Measurements from ENCODE around the gene AK9. TPM values are rescaled to one million over a fixed set of nuclear protein-coding genes. Genes with fewer than 3 reads are reported as not detected.

Gene AK9
- total and polyA plus RNA-seq, 7 donors: 2.8 to 23.3 (median 14.3) TPM

DNA sequence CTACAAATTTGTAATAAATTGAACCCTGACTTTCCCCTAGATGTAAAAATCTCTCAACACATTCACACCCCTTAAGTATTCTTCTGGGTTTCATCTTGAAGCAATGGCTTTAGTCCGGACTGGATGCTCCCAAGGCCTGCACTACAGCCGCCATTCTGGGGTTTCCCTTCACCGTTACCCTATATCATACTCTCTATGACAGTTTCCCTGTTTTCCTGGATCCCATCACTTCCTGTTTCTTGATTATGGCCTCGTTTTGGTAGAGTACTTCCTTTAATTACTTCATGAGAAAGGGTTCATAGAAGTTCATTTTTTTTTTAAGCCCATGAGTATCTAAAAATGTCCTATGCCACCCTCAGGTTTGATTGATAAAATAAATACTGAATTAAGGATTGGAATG is 11.8 kb upstream of the AK9 start:
- Histone ChIP-seq H3K27me3 (no peaks in the 10 kb centered on the region), H3K27ac (no peak overlapping the region), H3K4me1 (peaks cover 0 to 4% (median 2%) of the 10 kb centered on the region in 4 donors), H3K36me3 (no peaks in the 10 kb centered on the region), H3K9me3 (no peaks in the 10 kb centered on the region), H3K4me3 (no peak overlapping the region)
- intact Hi-C loops (cut with DNase I): loop anchor here (10.0 kb wide), 1 partner anchor 692 kb away; no protein-coding TSS in a partner anchor
- TF ChIP-seq POLR2AphosphoS5 (IDR thresholded peaks at IDR 0.05) (no peak), POLR2A (IDR thresholded peaks at IDR 0.05) (no peak), EP300 (IDR thresholded peaks at IDR 0.05) (no peak)
- TF ChIP-seq, protein P1, sequence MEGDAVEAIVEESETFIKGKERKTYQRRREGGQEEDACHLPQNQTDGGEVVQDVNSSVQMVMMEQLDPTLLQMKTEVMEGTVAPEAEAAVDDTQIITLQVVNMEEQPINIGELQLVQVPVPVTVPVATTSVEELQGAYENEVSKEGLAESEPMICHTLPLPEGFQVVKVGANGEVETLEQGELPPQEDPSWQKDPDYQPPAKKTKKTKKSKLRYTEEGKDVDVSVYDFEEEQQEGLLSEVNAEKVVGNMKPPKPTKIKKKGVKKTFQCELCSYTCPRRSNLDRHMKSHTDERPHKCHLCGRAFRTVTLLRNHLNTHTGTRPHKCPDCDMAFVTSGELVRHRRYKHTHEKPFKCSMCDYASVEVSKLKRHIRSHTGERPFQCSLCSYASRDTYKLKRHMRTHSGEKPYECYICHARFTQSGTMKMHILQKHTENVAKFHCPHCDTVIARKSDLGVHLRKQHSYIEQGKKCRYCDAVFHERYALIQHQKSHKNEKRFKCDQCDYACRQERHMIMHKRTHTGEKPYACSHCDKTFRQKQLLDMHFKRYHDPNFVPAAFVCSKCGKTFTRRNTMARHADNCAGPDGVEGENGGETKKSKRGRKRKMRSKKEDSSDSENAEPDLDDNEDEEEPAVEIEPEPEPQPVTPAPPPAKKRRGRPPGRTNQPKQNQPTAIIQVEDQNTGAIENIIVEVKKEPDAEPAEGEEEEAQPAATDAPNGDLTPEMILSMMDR (IDR thresholded peaks at IDR 0.05): no peak
- WGBS, 2 donors: 57 to 62% methylated on average over 4 of the region's 4 CpGs
- DNase-seq: no peak

DNA sequence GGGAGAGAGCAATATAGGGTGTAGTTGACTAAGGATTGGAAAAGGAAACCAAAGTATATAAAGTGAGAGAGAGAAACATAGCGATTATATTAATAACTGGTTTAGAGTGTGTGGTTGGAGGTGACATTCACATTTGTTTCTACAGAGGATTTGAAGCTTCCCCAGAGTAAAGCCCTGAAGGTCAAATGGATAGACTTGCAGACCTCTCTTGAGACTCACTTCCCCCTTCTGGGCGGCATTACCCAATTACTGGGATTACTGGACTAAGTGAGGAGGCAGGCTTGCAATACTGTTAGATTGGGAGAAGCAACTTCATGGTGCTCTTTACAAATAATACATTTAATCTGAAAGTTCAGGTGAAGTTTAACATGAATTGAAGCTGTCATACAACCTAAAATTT is 10.8 kb upstream of the AK9 start:
- DNase-seq: no peak
- no peaks in the 10 kb centered on the region for H3K9me3 ChIP-seq
- intact Hi-C loops (cut with DNase I): loop anchor here (10.0 kb wide), 1 partner anchor 693 kb away; no protein-coding TSS in a partner anchor
- H3K27ac ChIP-seq: no peak overlapping the region
- peaks cover 0 to 4% (median 2%) of the 10 kb centered on the region in 4 donors for H3K4me1 ChIP-seq
- no peaks in the 10 kb centered on the region for H3K27me3 ChIP-seq
- no peaks in the 10 kb centered on the region for H3K36me3 ChIP-seq
- TF ChIP-seq POLR2AphosphoS5 (IDR thresholded peaks at IDR 0.05): no peak
- no peak for TF ChIP-seq EP300 (IDR thresholded peaks at IDR 0.05)
- no peak for TF ChIP-seq POLR2A (IDR thresholded peaks at IDR 0.05)
- TF ChIP-seq, protein P1 (IDR thresholded peaks at IDR 0.05): no peak
- no peak overlapping the region for H3K4me3 ChIP-seq
- 91% methylated on average over 2 of the region's 2 CpGs for WGBS, 2 donors

DNA sequence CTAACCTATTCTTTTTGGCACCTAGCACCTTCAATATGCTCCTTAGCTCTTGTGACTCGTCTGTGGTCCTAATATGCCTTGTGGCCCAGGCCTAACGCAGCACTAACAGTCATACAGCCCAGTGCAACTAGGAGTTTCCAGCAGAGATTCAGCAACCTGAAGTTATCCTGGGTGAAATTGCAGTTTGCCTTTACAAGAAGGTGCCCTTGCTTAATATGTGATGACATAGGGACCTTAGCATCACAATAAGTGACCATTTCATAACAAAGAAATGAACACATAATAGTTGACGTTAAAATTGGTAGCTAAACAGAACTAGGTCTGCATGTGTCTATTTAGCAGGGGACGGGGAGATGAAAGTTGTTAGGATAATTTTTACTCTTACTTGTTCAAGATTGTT is 10.2 kb upstream of the AK9 start:
- peaks cover 0 to 4% (median 2%) of the 10 kb centered on the region in 4 donors for H3K4me1 ChIP-seq
- 91 to 94% methylated on average over 4 of the region's 4 CpGs for WGBS, 2 donors

DNA sequence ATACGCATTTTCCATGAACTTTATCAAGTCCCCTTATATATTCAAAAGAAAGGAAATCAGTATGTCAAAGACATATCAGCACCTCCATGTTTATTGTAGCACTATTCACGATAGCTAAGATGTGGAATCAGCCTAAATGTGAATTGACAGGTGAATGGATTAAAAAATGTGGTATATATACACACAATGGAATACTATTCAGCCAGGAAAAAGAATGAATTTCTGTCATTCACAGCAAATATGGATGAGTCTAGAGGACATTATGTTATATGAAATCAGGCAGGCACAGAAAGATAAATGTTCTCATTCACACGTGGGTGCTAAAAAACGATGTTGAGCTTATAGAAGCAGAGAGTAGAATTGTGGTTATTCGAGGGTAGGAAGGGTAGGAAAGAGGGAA is 5.4 kb upstream of the AK9 start:
- no peaks in the 10 kb centered on the region for H3K27me3 ChIP-seq
- no peak for DNase-seq
- H3K36me3 ChIP-seq: no peaks in the 10 kb centered on the region
- H3K4me1 ChIP-seq: peaks cover 0 to 20% (median 12%) of the 10 kb centered on the region in 4 donors
- no peak overlapping the region for H3K4me3 ChIP-seq
- 96 to 98% methylated on average over 5 of the region's 5 CpGs for WGBS, 2 donors
- H3K27ac ChIP-seq: no peak overlapping the region
- TF ChIP-seq, protein P1 (IDR thresholded peaks at IDR 0.05): no peak
- TF ChIP-seq POLR2A (IDR thresholded peaks at IDR 0.05): no peak
- TF ChIP-seq POLR2AphosphoS5 (IDR thresholded peaks at IDR 0.05): no peak
- no peak for TF ChIP-seq EP300 (IDR thresholded peaks at IDR 0.05)
- intact Hi-C loops (cut with DNase I): loop anchor here (10.0 kb wide), 1 partner anchor 1178 kb away; the partner anchor contains the start of gene AMD1
- H3K9me3 ChIP-seq: no peaks in the 10 kb centered on the region

More for the DNA sequence above, 10.2 kb upstream of the AK9 start:
- Histone ChIP-seq H3K36me3 (no peaks in the 10 kb centered on the region), H3K27ac (no peak overlapping the region), H3K27me3 (no peaks in the 10 kb centered on the region), H3K9me3 (no peaks in the 10 kb centered on the region), H3K4me3 (no peak overlapping the region)
- TF ChIP-seq POLR2AphosphoS5 (IDR thresholded peaks at IDR 0.05) (no peak), POLR2A (IDR thresholded peaks at IDR 0.05) (no peak), EP300 (IDR thresholded peaks at IDR 0.05) (no peak)
- TF ChIP-seq, protein P1 (IDR thresholded peaks at IDR 0.05): no peak
- DNase-seq: no peak
- intact Hi-C loops (cut with DNase I): loop anchor here (10.0 kb wide), 1 partner anchor 694 kb away; no protein-coding TSS in a partner anchor

DNA sequence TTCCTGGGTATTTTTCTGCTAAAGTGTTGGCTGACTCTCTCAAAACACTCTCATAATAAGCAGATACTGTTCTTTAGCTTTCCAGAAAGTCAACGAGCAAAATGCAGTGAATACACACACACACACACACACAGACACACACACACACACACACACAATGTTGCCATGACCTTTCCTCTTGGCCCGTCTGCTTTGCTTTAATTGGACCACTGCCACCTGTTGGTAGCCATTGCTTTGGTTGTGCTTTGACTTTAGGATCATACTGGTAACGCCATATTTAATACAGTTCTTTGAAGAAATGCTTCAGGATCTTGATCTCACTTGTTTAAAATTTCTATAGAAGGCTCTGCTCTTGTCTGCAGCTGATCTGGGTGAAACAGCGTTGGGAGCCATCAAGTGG is 4.5 kb upstream of the AK9 start:
- Histone ChIP-seq H3K9me3 (no peaks in the 10 kb centered on the region), H3K36me3 (no peaks in the 10 kb centered on the region), H3K27me3 (no peaks in the 10 kb centered on the region), H3K4me3 (no peak overlapping the region), H3K4me1 (peaks cover 0 to 20% (median 12%) of the 10 kb centered on the region in 4 donors), H3K27ac (no peak overlapping the region)
- TF ChIP-seq, protein P1 (IDR thresholded peaks at IDR 0.05): no peak
- no peak for TF ChIP-seq EP300 (IDR thresholded peaks at IDR 0.05)
- no peak for TF ChIP-seq POLR2A (IDR thresholded peaks at IDR 0.05)
- TF ChIP-seq POLR2AphosphoS5 (IDR thresholded peaks at IDR 0.05): no peak
- DNase-seq: no peak
- intact Hi-C loops (cut with DNase I): loop anchor here (10.0 kb wide), 1 partner anchor 1179 kb away; the partner anchor contains the start of gene AMD1
- 64 to 77% methylated on average over 4 of the region's 4 CpGs for WGBS, 2 donors
